K562 (cell line): Measurements from ENCODE around the gene GPAT2.

Source experiments
- BRCA1 ChIP-seq, 2 experiments: fragments of 450-650 bp in 1 of 2; sonication (generic) in 1 of 2; formaldehyde crosslinking in 1 of 2; IDR thresholded peaks; 2 replicates each; pipeline versions ENCODE4 v1.5.0 to v1.6.1; 2017 to 2020; ENCODE audit warnings: mild to moderate bottlenecking in 1 of 2, missing genetic modification reagents in 1 of 2
- DNMT1 ChIP-seq: fragments of 450-650 bp; IDR thresholded peaks from 2 replicates; pipeline ENCODE4 v1.6.1; 2016; ENCODE audit warnings: antibody characterized with exemption, mild to moderate bottlenecking
- FOSL1 ChIP-seq: fragments of 200-800 bp; sonication (Bioruptor generic); conservative IDR thresholded peaks from 2 replicates; pipeline ENCODE4 v1.6.1; 2016; ENCODE audit warnings: missing genetic modification characterization, missing compliant biosample characterization
- HCFC1 ChIP-seq: IDR thresholded peaks from 2 replicates; pipeline ENCODE4 v1.6.1; 2012; ENCODE audit warnings: low read depth, low read length, improper control_type of control experiment
- MTF1 ChIP-seq: fragments of 250-450 bp; sonication (Bioruptor Pico); IDR thresholded peaks from 2 replicates; pipeline ENCODE4 v1.9.0; 2021; ENCODE audit warnings: moderate library complexity, mild to moderate bottlenecking, inconsistent platforms, borderline replicate concordance
- NBN ChIP-seq: fragments of 450-650 bp; IDR thresholded peaks from 2 replicates; pipeline ENCODE4 v1.6.1; 2016; ENCODE audit warnings: low read depth, mild to moderate bottlenecking
- POLR2A ChIP-seq: fragments of 450-650 bp; conservative IDR thresholded peaks from 2 replicates; pipeline ENCODE4 v1.6.1; 2016
- RCOR1 ChIP-seq, 2 experiments: IDR thresholded peaks; 2 replicates each; pipeline ENCODE4 v1.6.1; 2012; ENCODE audit warnings: low read depth in 2 of 2, low read length in 2 of 2, borderline replicate concordance in 1 of 2, improper control_type of control experiment in 1 of 2
- RFX5 ChIP-seq: IDR thresholded peaks from 2 replicates; pipeline ENCODE4 v1.6.1; 2011; ENCODE audit warnings: low read depth, mild to moderate bottlenecking, improper control_type of control experiment, low read length
- SIN3A ChIP-seq, 2 experiments: fragments of 150-350 bp in 1 of 2; IDR thresholded peaks; 2 replicates each; pipeline ENCODE4 v1.6.1; 2011 to 2016; ENCODE audit warnings: borderline replicate concordance in 2 of 2, low read depth in 2 of 2, low read length in 2 of 2, mild to moderate bottlenecking in 2 of 2, moderate library complexity in 2 of 2; ENCODE audit not compliant: control insufficient read depth in 1 of 2
- TARDBP ChIP-seq: fragments of 450-650 bp; IDR thresholded peaks from 2 replicates; pipeline ENCODE4 v1.6.1; 2016
- TF ChIP-seq, protein P1 (sequence below): sonication (generic); formaldehyde crosslinking; IDR thresholded peaks from 2 replicates; pipeline ENCODE4 v1.8.1; 2023; ENCODE audit warnings: mild to moderate bottlenecking, missing genetic modification reagents

DNA sequence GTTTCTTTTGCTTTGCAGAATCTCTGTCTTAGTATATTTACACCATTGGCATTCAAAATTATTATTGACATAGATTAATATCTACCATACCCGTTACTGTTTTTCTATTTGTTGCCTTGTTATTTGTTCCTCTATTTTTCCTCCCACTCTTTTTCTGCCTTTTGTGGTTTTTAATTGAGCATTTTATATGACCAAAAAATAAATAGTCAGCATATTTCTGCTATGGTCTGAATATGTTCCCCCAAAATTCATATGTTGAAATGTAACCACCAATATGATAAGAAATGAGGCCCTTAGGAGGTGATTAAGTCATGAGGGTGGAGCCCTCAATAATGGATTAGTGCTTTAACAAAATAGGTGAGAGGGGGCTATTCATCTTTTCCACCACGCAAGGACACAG lies 46.3 kb upstream of the GPAT2 start:
- no peak for TF ChIP-seq HCFC1
- TF ChIP-seq RFX5: no peak
- no peak for TF ChIP-seq RCOR1 (IDR thresholded peaks at IDR 0.05; ENCODE audit: borderline replicate concordance in 1 of 2, low read depth in 2 of 2, low read length in 2 of 2)
- TF ChIP-seq MTF1 (CRISPR knock-in tag): no peak
- TF ChIP-seq FOSL1 (tag): no peak
- no peak for TF ChIP-seq BRCA1 (IDR thresholded peaks at IDR 0.05)
- no peak for TF ChIP-seq BRCA1 (CRISPR knock-in tag; IDR thresholded peaks at IDR 0.05)
- no peak for TF ChIP-seq NBN
- TF ChIP-seq, protein P1, sequence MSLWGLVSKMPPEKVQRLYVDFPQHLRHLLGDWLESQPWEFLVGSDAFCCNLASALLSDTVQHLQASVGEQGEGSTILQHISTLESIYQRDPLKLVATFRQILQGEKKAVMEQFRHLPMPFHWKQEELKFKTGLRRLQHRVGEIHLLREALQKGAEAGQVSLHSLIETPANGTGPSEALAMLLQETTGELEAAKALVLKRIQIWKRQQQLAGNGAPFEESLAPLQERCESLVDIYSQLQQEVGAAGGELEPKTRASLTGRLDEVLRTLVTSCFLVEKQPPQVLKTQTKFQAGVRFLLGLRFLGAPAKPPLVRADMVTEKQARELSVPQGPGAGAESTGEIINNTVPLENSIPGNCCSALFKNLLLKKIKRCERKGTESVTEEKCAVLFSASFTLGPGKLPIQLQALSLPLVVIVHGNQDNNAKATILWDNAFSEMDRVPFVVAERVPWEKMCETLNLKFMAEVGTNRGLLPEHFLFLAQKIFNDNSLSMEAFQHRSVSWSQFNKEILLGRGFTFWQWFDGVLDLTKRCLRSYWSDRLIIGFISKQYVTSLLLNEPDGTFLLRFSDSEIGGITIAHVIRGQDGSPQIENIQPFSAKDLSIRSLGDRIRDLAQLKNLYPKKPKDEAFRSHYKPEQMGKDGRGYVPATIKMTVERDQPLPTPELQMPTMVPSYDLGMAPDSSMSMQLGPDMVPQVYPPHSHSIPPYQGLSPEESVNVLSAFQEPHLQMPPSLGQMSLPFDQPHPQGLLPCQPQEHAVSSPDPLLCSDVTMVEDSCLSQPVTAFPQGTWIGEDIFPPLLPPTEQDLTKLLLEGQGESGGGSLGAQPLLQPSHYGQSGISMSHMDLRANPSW (CRISPR knock-in tag): no peak
- no peak for TF ChIP-seq POLR2A
- no peak for TF ChIP-seq DNMT1
- TF ChIP-seq SIN3A (IDR thresholded peaks at IDR 0.05; ENCODE audit: borderline replicate concordance in 2 of 2, control insufficient read depth in 1 of 2, low read depth in 2 of 2, low read length in 2 of 2): no peak
- TF ChIP-seq TARDBP: no peak
